K562 (cell line): Measurements from ENCODE around the gene PSORS1C1. TPM values are rescaled to one million over a fixed set of nuclear protein-coding genes. Genes with fewer than 3 reads are reported as not detected.
A peak's percentile ranks its signal among the peaks of the same experiment; 100 is the strongest.

Experiments
- RB1 ChIP-seq: fragments of 450-650 bp; IDR thresholded peaks from 2 replicates; pipeline ENCODE4 v1.6.1; 2017; ENCODE audit warnings: low read depth, mild to moderate bottlenecking
- SRF ChIP-seq, 2 experiments: fragments of 250-450, 450-650 bp in 1 of 2; sonication (Bioruptor Pico) in 1 of 2; sonication (generic) in 1 of 2; formaldehyde crosslinking; IDR thresholded peaks; 2 replicates each; pipeline versions ENCODE4 v1.5.0 to v1.5.1; 2020 to 2022; ENCODE audit warnings: mild to moderate bottlenecking in 1 of 2, missing genetic modification reagents in 1 of 2
- SRSF1 ChIP-seq: fragments of 200-400 bp; formaldehyde crosslinking; IDR thresholded peaks from 2 replicates; pipeline ENCODE4 v1.6.1; 2017; ENCODE audit warnings: mild to moderate bottlenecking, low read depth, low read length, moderate library complexity
- polyA plus RNA-seq, 8 experiments: library from polyadenylated mRNA; depleted of rRNA in 4 of 8; stranded (reverse) in 5 of 8; unstranded in 3 of 8; fragments of >200 nt; fragmentation: Nextera tagmentation in 2 of 8; fragmentation: Illumina TruSeq in 1 of 8; extraction: Ambion mirVana in 2 of 8; extraction: Trizol in 1 of 8; gene quantifications; 2 replicates each; pipeline versions ENCODE4 v1.2.1 to v1.2.3, GENCODE V29; 2011 to 2014; ENCODE audit warnings: inconsistent platforms in 1 of 8, missing spikeins in 1 of 8
- total RNA-seq, 7 experiments: library from RNA; depleted of rRNA in 6 of 7; stranded (reverse); fragments of >200 nt in 6 of 7; fragmentation: Illumina TruSeq in 2 of 7; extraction: Trizol in 2 of 7; gene quantifications; 2 replicates each; pipeline versions ENCODE4 v1.2.1 to v1.2.3, GENCODE V29; 2011 to 2021; ENCODE audit warnings: low replicate concordance in 1 of 7
- TF ChIP-seq, protein P1 (sequence below), 2 experiments: fragments of 450-650 bp; formaldehyde crosslinking in 1 of 2; IDR thresholded peaks; 2 replicates each; pipeline versions ENCODE4 v1.4.0 to v1.6.1; 2014 to 2020; ENCODE audit warnings: mild to moderate bottlenecking in 2 of 2, borderline replicate concordance in 1 of 2, low read depth in 1 of 2
- TF ChIP-seq, protein P2 (sequence below): IDR thresholded peaks from 2 replicates; pipeline ENCODE4 v1.6.1; 2016; ENCODE audit warnings: missing genetic modification characterization, missing compliant biosample characterization
- TF ChIP-seq, protein P3 (sequence below): sonication (generic); formaldehyde crosslinking; IDR thresholded peaks from 2 replicates; pipeline ENCODE4 v1.8.0; 2023; ENCODE audit warnings: mild to moderate bottlenecking, missing genetic modification reagents
- TF ChIP-seq, protein P4 (sequence below): fragments of 450-650 bp; IDR thresholded peaks from 2 replicates; pipeline ENCODE4 v1.7.0; 2016; ENCODE audit warnings: borderline replicate concordance

The PSORS1C1 gene
- total and polyA plus RNA-seq, 9 of the 15 experiments (the other 6 are each of a cell fraction or from before 2014, with no cell fraction given) = 0.11 TPM; not detected in 8

DNA sequence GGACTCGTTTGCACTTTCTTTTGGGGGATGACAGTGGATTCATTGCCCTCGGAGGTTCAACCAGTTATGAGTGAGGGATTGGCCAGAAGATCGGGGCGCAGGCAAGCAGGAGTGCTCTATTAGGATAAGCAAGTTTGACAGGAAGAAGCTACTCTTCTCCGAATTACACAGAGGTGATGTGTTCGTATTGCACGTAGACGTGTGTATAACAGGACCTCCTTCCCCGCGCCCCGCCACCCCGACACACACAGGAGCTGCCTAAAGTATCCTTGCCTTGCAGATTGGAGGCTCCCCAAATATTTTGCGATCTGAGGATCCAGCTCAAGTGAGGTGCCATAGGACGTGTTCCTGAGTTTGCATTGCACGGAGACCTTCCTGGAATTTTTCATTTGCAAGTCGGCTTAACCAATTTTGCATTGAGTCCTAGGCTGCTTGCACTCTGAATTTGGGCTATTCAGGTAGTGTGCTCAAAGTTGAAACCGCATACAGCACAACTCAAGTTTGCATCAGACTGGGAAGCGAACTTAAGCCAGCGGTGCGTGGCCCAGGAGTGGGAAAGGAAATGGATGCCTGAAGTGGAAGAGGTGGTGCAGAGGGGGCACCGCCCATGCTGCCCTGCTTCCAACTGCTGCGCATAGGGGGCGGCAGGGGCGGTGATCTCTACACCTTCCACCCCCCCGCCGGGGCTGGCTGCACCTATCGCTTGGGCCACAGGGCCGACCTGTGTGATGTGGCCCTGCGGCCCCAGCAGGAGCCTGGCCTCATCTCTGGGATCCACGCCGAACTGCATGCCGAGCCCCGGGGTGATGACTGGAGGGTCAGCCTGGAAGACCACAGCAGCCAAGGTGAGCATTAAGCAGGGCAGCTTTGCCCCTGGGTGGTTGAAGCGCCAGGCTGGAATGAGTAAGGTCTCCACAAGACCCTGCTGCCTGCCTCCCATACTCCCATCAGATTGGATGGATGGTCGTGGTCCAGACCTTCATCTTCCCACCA is 44.6 kb downstream of the PSORS1C1 start (continued):
- TF ChIP-seq, protein P1, sequence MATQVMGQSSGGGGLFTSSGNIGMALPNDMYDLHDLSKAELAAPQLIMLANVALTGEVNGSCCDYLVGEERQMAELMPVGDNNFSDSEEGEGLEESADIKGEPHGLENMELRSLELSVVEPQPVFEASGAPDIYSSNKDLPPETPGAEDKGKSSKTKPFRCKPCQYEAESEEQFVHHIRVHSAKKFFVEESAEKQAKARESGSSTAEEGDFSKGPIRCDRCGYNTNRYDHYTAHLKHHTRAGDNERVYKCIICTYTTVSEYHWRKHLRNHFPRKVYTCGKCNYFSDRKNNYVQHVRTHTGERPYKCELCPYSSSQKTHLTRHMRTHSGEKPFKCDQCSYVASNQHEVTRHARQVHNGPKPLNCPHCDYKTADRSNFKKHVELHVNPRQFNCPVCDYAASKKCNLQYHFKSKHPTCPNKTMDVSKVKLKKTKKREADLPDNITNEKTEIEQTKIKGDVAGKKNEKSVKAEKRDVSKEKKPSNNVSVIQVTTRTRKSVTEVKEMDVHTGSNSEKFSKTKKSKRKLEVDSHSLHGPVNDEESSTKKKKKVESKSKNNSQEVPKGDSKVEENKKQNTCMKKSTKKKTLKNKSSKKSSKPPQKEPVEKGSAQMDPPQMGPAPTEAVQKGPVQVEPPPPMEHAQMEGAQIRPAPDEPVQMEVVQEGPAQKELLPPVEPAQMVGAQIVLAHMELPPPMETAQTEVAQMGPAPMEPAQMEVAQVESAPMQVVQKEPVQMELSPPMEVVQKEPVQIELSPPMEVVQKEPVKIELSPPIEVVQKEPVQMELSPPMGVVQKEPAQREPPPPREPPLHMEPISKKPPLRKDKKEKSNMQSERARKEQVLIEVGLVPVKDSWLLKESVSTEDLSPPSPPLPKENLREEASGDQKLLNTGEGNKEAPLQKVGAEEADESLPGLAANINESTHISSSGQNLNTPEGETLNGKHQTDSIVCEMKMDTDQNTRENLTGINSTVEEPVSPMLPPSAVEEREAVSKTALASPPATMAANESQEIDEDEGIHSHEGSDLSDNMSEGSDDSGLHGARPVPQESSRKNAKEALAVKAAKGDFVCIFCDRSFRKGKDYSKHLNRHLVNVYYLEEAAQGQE (IDR thresholded peaks at IDR 0.05; ENCODE audit: borderline replicate concordance) = no peak
- TF ChIP-seq, protein P1 (CRISPR knock-in tag; IDR thresholded peaks at IDR 0.05; ENCODE audit: low read depth) = no peak
- TF ChIP-seq, protein P2, sequence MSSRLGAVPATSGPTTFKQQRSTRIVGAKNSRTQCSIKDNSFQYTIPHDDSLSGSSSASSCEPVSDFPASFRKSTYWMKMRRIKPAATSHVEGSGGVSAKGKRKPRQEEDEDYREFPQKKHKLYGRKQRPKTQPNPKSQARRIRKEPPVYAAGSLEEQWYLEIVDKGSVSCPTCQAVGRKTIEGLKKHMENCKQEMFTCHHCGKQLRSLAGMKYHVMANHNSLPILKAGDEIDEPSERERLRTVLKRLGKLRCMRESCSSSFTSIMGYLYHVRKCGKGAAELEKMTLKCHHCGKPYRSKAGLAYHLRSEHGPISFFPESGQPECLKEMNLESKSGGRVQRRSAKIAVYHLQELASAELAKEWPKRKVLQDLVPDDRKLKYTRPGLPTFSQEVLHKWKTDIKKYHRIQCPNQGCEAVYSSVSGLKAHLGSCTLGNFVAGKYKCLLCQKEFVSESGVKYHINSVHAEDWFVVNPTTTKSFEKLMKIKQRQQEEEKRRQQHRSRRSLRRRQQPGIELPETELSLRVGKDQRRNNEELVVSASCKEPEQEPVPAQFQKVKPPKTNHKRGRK (tag) = no peak
- no peak for TF ChIP-seq SRF (CRISPR knock-in tag; IDR thresholded peaks at IDR 0.05)
- no peak for TF ChIP-seq SRSF1
- TF ChIP-seq, protein P3, sequence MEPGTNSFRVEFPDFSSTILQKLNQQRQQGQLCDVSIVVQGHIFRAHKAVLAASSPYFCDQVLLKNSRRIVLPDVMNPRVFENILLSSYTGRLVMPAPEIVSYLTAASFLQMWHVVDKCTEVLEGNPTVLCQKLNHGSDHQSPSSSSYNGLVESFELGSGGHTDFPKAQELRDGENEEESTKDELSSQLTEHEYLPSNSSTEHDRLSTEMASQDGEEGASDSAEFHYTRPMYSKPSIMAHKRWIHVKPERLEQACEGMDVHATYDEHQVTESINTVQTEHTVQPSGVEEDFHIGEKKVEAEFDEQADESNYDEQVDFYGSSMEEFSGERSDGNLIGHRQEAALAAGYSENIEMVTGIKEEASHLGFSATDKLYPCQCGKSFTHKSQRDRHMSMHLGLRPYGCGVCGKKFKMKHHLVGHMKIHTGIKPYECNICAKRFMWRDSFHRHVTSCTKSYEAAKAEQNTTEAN (CRISPR knock-in tag) = no peak
- TF ChIP-seq, protein P4, sequence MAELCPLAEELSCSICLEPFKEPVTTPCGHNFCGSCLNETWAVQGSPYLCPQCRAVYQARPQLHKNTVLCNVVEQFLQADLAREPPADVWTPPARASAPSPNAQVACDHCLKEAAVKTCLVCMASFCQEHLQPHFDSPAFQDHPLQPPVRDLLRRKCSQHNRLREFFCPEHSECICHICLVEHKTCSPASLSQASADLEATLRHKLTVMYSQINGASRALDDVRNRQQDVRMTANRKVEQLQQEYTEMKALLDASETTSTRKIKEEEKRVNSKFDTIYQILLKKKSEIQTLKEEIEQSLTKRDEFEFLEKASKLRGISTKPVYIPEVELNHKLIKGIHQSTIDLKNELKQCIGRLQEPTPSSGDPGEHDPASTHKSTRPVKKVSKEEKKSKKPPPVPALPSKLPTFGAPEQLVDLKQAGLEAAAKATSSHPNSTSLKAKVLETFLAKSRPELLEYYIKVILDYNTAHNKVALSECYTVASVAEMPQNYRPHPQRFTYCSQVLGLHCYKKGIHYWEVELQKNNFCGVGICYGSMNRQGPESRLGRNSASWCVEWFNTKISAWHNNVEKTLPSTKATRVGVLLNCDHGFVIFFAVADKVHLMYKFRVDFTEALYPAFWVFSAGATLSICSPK = 0 out of 2 replicates have a peak, but pooled peaks have one; percentile 0
- 0 out of 2 replicates have a peak, but pooled peaks have one; percentile 31 for TF ChIP-seq RB1
